ENCODE data around the gene BCR.

BCR gene

GRCh38 chr22:23234409-23235161, 54.3 kb downstream of the BCR start:
- no peak overlapping the region for H3K9ac ChIP-seq (ENCODE audit: low read length)
- no peak overlapping the region for H2AFZ ChIP-seq (ENCODE audit: low read depth, low read length, severe bottlenecking)
- H3K36me3 ChIP-seq (ENCODE audit: low read length) = no peaks in the 10 kb centered on the region
- H3K4me3 ChIP-seq (ENCODE audit: insufficient read depth, low read length, poor library complexity, severe bottlenecking) = no peak overlapping the region
- H3K4me2 ChIP-seq (ENCODE audit: low read depth, low read length, poor library complexity, severe bottlenecking) = no peak overlapping the region
- H3F3A ChIP-seq (ENCODE audit: insufficient read depth) = no peaks in the 10 kb centered on the region
- H3K27me3 ChIP-seq (ENCODE audit: low read length) = no peaks in the 10 kb centered on the region
- no peaks in the 10 kb centered on the region for H4K20me1 ChIP-seq (ENCODE audit: low read depth, low read length)
- no peaks in the 10 kb centered on the region for H3K79me2 ChIP-seq (ENCODE audit: insufficient read depth, low read length)
- H3K9me3 ChIP-seq (ENCODE audit: insufficient read depth, low read length) = no peaks in the 10 kb centered on the region
- H3K27ac ChIP-seq (ENCODE audit: low read depth, low read length) = no peak overlapping the region
- no peaks in the 10 kb centered on the region for H3K9me2 ChIP-seq (replicated peaks; ENCODE audit: insufficient read depth, low read length)
- no peak for TF ChIP-seq EZH2phosphoT487 (conservative IDR thresholded peaks at IDR 0.05; ENCODE audit: low read length)

- no peak overlapping the region for H3K9ac ChIP-seq (ENCODE audit: low read length)
- no peak overlapping the region for H3K4me3 ChIP-seq (ENCODE audit: insufficient read depth, low read length, poor library complexity, severe bottlenecking)
- H3K79me2 ChIP-seq (ENCODE audit: insufficient read depth, low read length) = no peaks in the 10 kb centered on the region
- no peaks in the 10 kb centered on the region for H3F3A ChIP-seq (ENCODE audit: insufficient read depth)
- H3K4me2 ChIP-seq (ENCODE audit: low read depth, low read length, poor library complexity, severe bottlenecking) = no peak overlapping the region
- no peak overlapping the region for H3K27ac ChIP-seq (ENCODE audit: low read depth, low read length)
- TF ChIP-seq EZH2phosphoT487 (conservative IDR thresholded peaks at IDR 0.05; ENCODE audit: low read length) = no peak
- no peak for TF ChIP-seq CTCF (IDR thresholded peaks at IDR 0.05; ENCODE audit: insufficient read depth, low read length, poor library complexity, severe bottlenecking)
- H4K20me1 ChIP-seq (ENCODE audit: low read depth, low read length) = no peaks in the 10 kb centered on the region
- H3K36me3 ChIP-seq (ENCODE audit: low read length) = no peaks in the 10 kb centered on the region
- H3K27me3 ChIP-seq (ENCODE audit: low read length) = no peaks in the 10 kb centered on the region
- H3K9me2 ChIP-seq (replicated peaks; ENCODE audit: insufficient read depth, low read length) = no peaks in the 10 kb centered on the region
- H3K9me3 ChIP-seq (ENCODE audit: insufficient read depth, low read length) = no peaks in the 10 kb centered on the region
- no peak overlapping the region for H2AFZ ChIP-seq (ENCODE audit: low read depth, low read length, severe bottlenecking)
Measured at GRCh38 chr22:23235425-23235824, 55.1 kb downstream of the BCR start.

GRCh38 chr22:23236026-23236425, 55.7 kb downstream of the BCR start:
- TF ChIP-seq EZH2phosphoT487 (conservative IDR thresholded peaks at IDR 0.05; ENCODE audit: low read length) (no peak), CTCF (IDR thresholded peaks at IDR 0.05; ENCODE audit: insufficient read depth, low read length, poor library complexity, severe bottlenecking) (no peak)
- no peak overlapping the region for H3K4me2 ChIP-seq (ENCODE audit: low read depth, low read length, poor library complexity, severe bottlenecking)
- H2AFZ ChIP-seq (ENCODE audit: low read depth, low read length, severe bottlenecking) = no peak overlapping the region
- no peaks in the 10 kb centered on the region for H4K20me1 ChIP-seq (ENCODE audit: low read depth, low read length)
- H3K27ac ChIP-seq (ENCODE audit: low read depth, low read length) = no peak overlapping the region
- H3K27me3 ChIP-seq (ENCODE audit: low read length) = no peaks in the 10 kb centered on the region
- H3K36me3 ChIP-seq (ENCODE audit: low read length) = no peaks in the 10 kb centered on the region
- H3K9me3 ChIP-seq (ENCODE audit: insufficient read depth, low read length) = no peaks in the 10 kb centered on the region
- no peaks in the 10 kb centered on the region for H3K9me2 ChIP-seq (replicated peaks; ENCODE audit: insufficient read depth, low read length)
- H3K79me2 ChIP-seq (ENCODE audit: insufficient read depth, low read length) = no peaks in the 10 kb centered on the region
- no peaks in the 10 kb centered on the region for H3F3A ChIP-seq (ENCODE audit: insufficient read depth)
- H3K4me3 ChIP-seq (ENCODE audit: insufficient read depth, low read length, poor library complexity, severe bottlenecking) = no peak overlapping the region
- no peak overlapping the region for H3K9ac ChIP-seq (ENCODE audit: low read length)

- H3K9me2 ChIP-seq (replicated peaks; ENCODE audit: insufficient read depth, low read length) = no peaks in the 10 kb centered on the region
- H3K79me2 ChIP-seq (ENCODE audit: insufficient read depth, low read length) = no peaks in the 10 kb centered on the region
- no peak overlapping the region for H3K9ac ChIP-seq (ENCODE audit: low read length)
- H3K4me3 ChIP-seq (ENCODE audit: insufficient read depth, low read length, poor library complexity, severe bottlenecking) = no peak overlapping the region
- TF ChIP-seq CTCF (IDR thresholded peaks at IDR 0.05; ENCODE audit: insufficient read depth, low read length, poor library complexity, severe bottlenecking) (no peak), EZH2phosphoT487 (conservative IDR thresholded peaks at IDR 0.05; ENCODE audit: low read length) (no peak)
- H3K27ac ChIP-seq (ENCODE audit: low read depth, low read length) = no peak overlapping the region
- H3K36me3 ChIP-seq (ENCODE audit: low read length) = no peaks in the 10 kb centered on the region
- H3K27me3 ChIP-seq (ENCODE audit: low read length) = no peaks in the 10 kb centered on the region
- no peak overlapping the region for H3K4me2 ChIP-seq (ENCODE audit: low read depth, low read length, poor library complexity, severe bottlenecking)
- no peaks in the 10 kb centered on the region for H4K20me1 ChIP-seq (ENCODE audit: low read depth, low read length)
- no peaks in the 10 kb centered on the region for H3F3A ChIP-seq (ENCODE audit: insufficient read depth)
- H2AFZ ChIP-seq (ENCODE audit: low read depth, low read length, severe bottlenecking) = no peak overlapping the region
- H3K9me3 ChIP-seq (ENCODE audit: insufficient read depth, low read length) = no peaks in the 10 kb centered on the region
Measured at GRCh38 chr22:23236440-23237184, 56.3 kb downstream of the BCR start.
